Amniotic epithelial cell (primary cell): Measurements from ENCODE around the gene NRL.

Source experiments
- DNase-seq: peaks from one replicate; pipeline ENCODE4 v3.0.0-alpha.2; 2010; ENCODE audit warnings: low read depth

NRL gene

GRCh38 chr14:24080888-24081738, 33.6 kb downstream of the NRL start:
- no peak for DNase-seq

GRCh38 chr14:24080142-24080530, 34.6 kb downstream of the NRL start:
- DNase-seq = no peak

DNA sequence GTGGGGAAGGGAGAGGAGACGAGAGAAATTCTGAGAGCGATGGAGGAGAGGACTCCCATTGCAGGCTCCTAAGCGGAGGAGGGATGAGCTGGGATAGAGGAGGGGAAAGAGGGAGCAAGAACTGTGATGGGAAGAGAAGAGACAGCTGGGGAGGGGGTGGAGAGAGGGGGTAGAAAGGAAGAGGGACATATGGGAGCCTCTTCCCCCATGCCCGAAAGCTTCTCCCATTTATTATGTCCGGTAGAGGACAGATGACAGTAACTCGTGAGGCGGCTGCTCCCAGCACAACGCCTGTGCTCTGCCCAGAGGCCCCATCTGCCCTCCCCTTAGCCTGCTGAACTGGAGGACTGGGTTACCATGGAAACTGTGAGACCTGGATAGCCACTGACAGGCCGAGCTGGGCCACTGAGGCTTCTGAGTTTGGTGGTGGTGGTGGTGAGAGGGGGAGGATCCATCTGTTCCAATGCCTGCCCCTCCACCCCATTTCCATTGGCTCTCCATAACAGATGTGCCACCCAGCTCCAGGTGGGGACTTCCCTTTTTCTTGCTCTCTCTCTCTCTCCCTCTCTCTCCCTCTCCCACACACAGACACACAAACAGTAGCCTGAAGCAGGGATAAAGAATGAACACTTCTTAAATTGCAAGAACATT, 35.1 kb downstream of the NRL start:
- DNase-seq = no peak

DNA sequence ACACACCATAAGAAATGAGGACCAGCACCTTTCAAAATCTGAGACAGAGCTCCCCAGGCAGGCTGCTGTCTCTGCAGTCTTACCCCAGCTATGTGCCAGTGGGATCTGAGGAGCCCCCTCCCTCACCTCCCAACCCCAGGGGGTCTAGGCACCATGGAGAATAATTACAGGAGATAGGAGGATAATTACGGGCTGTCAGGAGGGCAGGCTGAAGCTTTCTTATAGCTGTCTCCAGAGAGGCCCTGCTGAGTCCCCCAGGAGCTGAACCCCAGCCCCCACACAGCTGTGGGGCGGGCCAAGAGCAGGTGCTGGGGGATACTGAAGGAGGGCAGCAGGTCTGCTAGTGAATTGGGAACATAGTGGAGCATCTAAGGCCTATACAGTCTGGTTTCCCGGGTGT, 36.6 kb downstream of the NRL start:
- DNase-seq = no peak

DNA sequence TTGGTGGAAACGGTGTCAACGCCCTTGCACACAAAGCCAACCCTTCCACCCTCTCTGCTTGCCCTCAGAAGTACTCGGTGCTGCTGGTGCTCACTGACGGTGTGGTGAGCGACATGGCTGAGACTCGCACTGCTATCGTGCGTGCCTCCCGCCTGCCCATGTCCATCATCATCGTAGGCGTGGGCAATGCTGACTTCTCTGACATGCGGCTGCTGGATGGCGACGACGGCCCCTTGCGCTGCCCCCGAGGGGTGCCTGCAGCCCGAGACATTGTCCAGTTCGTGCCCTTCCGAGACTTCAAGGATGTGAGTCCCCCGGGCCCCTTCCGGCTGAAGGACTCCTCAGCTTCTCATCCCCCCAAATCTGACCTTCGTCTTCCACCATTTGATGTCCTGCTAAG, 37.7 kb downstream of the NRL start:
- DNase-seq = no peak

GRCh38 chr14:24076302-24076601, 38.5 kb downstream of the NRL start:
- no peak for DNase-seq

DNA sequence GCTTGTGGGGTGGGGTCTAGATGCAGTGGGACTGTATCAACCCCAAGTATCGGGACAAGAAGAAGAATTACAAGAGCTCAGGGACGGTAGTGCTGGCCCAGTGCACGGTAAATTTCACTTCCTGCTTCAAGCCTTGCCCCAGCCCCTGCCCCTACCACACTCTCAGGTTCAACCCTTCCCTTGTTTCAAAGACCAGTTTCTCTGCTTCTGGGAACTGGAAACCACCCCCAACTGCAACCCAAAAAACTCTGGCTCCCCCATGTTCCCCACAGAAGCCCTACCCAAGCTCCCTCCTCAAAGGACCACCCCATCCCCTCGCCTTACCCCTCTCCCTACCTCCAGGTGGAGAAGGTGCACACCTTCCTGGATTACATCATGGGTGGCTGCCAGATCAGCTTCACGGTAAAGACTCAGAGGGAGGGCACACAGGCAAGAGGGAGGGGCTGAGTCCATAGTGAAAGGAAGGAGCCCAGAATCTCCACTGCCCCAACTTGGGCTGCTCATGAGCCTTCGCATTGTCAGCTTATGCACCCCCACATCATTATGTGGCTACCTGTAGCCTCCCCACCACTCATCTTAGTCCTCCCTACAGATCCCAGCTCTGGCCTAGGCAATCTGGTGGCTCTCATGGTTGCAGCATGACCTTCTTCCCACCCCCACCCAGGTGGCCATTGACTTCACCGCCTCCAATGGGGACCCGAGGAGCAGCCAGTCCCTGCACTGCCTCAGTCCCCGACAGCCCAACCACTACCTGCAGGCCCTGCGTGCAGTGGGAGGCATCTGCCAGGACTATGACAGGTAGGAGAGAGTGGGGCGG, 39.1 kb downstream of the NRL start:
- DNase-seq = no peak

- DNase-seq = no peak
Measured at GRCh38 chr14:24074625-24075484, 39.9 kb downstream of the NRL start.

GRCh38 chr14:24072881-24073877, 41.6 kb downstream of the NRL start:
- no peak for DNase-seq

DNA sequence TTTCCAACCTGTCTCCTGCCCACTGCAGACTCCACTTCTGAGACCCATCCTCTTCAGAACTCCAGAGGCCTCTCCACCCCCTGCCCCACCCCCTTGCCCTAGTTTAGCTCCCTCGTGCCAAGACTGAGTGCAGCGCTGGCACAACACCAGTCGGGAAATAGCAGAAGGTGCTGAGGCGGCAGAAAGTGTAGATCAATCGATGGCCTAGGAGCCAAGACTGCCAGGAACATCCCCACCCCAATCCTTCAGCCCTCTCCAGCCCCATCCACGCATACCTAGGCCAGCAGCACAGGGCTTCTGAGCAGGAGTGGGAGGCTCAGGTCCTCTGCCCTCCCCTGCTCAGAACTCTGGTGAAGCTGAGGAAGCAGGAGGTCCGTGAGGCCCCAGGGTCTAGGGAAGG, 42.3 kb downstream of the NRL start:
- DNase-seq = no peak

GRCh38 chr14:24071836-24072430, 42.8 kb downstream of the NRL start:
- DNase-seq = no peak

- no peak for DNase-seq
Measured at GRCh38 chr14:24071144-24071697, 43.5 kb downstream of the NRL start, which contains the start of gene CPNE6. Gene CPNE6 (plus strand): TSS chr14:24071562. CDS start chr14:24072937, 1,375 bp downstream.

DNA sequence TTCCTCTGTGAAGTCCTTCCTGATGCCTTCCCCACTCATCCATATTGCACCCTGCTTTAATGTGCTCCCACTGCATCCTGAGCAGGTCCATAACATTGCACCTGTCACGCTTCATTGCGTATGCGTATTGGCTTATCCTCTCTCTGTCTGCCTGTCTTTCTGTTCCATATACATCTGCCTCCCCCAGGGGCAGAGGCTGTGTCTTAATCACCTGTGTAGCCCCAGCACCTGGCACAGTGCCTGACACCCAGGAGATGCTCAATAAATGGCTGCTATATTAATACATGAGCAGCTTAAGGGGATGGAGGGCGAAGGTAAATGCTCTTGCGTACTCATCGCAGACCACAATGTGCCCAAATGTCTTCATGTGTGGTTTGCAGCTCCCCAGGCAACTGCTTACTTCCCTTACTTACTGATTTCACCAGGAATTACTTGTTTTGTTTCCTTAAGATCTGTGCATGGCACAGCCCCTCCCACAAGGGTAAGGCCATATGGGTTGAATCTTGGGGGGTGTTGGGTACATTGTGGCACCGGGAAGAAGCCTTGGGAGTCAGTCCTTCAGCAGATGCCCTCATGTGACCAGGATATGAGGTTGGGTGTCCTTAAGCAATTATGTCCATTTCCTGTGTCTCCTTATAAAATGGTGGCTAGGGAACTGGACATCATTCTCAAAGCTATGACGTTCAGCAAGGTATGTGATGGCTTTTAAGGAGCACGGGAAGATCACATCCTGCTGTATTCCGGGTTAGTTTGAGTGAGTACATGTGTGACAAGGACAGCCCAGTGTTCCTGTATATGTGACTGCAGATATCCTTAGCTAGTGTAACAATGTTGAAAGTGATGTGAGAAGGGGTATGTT, 44.2 kb downstream of the NRL start:
- no peak for DNase-seq

GRCh38 chr14:24069411-24069735, 45.4 kb downstream of the NRL start:
- DNase-seq = no peak

GRCh38 chr14:24068711-24069410, 45.9 kb downstream of the NRL start:
- DNase-seq = no peak

GRCh38 chr14:24067133-24068082, 47.3 kb downstream of the NRL start:
- DNase-seq = no peak

- DNase-seq = no peak
Measured at GRCh38 chr14:24066496-24067132, 48.1 kb downstream of the NRL start.
